NCI-H510A (cell line): Measurements from ENCODE around the gene MYOZ1.
"Not testable (repeated sequence)": the region's sequence is repeated elsewhere in the genome, so short reads cannot be mapped to it uniquely, and the experiment has no call there.

Source experiments
- DNase-seq: peaks from one replicate; lab custom pipeline; 2025; lab: John Stamatoyannopoulos, UW

Gene MYOZ1, protein sequence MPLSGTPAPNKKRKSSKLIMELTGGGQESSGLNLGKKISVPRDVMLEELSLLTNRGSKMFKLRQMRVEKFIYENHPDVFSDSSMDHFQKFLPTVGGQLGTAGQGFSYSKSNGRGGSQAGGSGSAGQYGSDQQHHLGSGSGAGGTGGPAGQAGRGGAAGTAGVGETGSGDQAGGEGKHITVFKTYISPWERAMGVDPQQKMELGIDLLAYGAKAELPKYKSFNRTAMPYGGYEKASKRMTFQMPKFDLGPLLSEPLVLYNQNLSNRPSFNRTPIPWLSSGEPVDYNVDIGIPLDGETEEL

GRCh38 chr10:73641328-73642060, at the start of gene MYOZ1:
Gene MYOZ1 (minus strand): TSS chr10:73641474. CDS start chr10:73640017, 1,457 bp downstream.
- DNase-seq: no peak

DNA sequence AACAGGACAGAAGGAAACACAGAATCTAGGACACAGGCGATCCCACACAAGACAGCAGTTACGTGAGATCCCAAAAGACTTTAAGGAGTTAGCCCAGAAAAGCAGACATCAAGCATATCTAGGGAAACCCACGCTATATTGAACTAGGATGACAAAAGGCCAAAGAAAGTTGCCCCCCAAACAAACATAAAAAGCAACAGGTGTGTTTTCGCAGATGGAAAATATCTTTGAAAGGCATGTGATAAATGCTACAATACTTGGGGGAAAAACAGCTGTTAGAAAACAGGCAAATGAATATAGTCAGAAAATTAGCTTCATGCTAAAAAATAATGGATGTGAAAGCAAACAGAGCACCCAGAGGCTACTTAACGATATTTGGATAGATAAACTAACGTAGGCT, 49.5 kb upstream of the MYOZ1 start:
- not testable (repeated sequence) for DNase-seq

- not testable (repeated sequence) for DNase-seq
Measured at GRCh38 chr10:73689596-73689995, 48.3 kb upstream of the MYOZ1 start.

- DNase-seq: not testable (repeated sequence)
Measured at GRCh38 chr10:73687641-73688040, 46.4 kb upstream of the MYOZ1 start.

DNA sequence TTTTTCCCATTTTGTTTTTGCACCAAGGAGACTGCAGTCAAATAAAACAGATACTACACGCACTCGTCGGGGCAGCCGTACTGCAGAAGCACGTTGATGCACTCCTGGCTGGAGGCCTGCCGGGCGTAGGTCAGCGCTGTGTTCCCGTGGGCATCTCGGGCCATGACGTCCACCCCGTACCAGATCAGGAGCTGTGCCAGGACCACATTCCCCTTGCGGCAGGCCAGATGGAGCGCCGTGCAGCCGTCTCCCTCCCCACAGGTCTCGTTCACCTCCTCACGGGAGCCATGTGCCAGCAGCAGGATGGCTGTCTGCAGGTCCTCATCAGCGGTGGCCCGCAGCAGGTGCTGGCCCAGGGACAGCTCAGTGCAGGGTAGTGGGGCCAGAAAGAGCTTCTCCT, 33.3 kb upstream of the MYOZ1 start:
- DNase-seq: not testable (repeated sequence)

DNA sequence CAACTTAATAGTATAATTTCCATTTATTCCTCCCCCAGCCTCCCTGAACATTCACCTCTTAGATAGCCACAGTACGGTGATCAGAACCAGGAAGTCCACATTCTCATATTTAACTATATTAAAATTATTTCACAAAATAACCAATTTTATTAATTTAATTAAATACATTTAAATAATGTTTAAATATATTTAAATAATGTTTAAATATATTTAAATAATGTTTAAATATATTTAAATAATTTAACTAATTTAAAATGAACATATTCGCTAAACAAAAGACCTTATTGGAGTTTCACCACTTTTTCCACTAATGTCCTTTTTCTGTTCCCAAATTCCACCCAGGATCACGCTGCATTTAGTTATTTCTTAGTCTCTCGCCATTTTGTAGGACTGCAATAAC, 27.1 kb upstream of the MYOZ1 start:
- DNase-seq: not testable (repeated sequence)

DNA sequence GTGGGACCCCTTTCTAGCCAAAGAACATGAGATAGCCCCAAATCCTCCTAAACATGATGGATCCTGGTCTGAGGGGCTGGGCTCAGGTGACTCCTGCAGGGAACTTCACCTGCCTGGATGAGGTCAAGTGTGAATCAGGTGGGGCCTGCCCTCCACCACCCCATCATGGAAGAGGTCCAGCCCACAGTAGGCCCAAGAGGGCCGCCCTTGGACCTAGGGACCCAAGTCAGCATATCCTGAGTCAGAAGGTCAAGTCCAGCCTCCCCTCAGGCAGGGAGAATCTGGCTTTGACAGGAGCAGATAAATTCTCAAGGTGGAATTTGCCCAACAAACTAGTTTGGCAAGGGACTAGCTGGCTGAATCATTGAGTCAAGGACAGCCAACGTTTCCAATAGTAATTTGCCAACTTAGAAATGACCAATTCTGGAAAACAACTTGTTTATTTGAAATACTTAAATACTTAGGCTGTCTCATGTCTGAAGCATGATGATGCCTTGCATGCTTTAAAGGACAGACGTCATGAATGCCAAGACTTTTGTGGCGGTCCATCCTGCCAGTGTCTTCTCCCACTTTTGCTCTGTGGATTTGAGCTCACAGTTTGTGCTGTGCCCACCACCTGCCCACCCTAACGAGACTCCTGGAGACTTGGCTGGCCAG, 25.0 kb upstream of the MYOZ1 start:
- DNase-seq: not testable (repeated sequence)

GRCh38 chr10:73665581-73665980, 24.3 kb upstream of the MYOZ1 start:
- not testable (repeated sequence) for DNase-seq

DNA sequence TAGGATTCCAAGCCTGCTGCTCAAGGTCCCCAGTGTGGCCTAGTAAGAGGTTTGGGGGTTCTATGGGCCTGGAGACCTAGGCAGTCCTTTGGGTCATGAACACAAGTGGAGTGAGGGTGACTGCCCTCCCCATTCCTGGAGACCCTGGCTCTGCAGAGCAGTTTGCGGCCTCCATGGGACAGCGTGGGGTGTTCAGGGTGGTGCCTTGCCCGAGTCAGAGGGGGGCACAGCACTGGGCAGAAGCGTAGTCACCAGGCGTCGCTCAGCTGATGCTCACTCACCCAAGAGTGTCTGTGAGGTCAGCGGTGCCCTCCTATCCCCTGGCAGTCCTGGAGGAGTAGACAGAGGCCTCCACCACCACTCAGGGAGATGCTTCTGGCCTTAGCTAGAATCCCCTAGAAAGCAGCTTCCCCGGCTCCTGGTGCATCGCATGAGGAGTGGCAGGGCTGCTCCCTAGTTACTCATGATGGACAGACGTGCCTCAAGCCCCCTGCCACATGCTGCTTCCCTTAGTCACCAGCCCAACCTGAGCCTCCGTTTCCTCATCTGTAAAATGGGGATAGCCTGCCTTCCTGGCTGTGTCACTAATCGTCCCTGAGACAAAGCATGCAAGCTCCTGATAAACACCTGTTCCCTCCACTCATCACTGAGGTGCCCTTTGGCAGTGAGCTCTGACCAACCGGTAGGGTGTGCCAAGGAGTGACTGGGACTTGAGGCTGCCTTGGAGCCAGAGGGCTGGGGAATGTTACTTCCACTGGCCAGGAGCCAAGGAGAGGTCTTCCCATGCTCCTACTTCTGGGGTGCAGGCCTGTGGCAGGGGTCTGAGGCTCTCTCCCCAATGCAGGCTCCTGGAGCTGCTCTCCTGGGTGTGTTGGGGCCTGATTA, 23.1 kb upstream of the MYOZ1 start:
- not testable (repeated sequence) for DNase-seq

DNA sequence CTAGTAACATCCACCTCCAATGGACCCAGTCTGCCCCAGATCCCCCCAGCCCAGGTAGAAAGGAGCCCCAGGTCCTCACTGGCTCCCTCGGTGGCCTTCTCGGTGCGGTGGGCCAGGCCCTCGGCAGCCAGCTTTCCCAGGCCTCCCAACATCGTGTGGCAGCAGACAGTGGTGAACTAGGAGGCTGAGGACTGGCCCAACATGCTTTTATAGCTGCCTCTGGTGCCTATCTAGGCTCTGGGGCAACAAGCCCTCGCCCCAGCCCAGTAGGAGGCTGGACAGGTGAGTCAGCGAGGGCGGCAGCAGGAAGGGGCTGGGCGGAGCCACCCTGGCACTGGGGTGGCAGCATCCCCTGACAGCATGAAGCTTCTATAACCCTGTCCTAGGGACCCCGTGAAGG, 22.3 kb upstream of the MYOZ1 start:
- DNase-seq: not testable (repeated sequence)

- DNase-seq: not testable (repeated sequence)
Measured at GRCh38 chr10:73662705-73663104, 21.4 kb upstream of the MYOZ1 start.

DNA sequence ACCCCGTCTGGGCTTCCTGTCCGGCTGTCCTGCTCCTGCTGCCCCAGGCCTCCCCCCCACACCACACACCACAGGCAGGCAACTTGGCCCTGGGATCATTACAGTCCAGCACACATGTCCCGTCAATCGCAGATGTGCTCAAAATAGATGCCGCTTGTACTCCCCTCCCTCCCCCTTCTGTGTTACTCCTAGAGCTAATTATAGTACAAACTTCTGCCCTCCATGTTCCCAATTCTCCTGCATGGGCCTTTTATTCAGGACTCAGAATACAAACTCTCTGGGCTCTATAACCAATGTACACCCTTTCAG, 14.7 kb upstream of the MYOZ1 start, which contains the start of gene SYNPO2L:
TSS of gene SYNPO2L (minus strand) at position 40 of the 309 bp plus-strand sequence. CDS start 107 bp downstream, outside the sequence.
- DNase-seq: no peak

DNA sequence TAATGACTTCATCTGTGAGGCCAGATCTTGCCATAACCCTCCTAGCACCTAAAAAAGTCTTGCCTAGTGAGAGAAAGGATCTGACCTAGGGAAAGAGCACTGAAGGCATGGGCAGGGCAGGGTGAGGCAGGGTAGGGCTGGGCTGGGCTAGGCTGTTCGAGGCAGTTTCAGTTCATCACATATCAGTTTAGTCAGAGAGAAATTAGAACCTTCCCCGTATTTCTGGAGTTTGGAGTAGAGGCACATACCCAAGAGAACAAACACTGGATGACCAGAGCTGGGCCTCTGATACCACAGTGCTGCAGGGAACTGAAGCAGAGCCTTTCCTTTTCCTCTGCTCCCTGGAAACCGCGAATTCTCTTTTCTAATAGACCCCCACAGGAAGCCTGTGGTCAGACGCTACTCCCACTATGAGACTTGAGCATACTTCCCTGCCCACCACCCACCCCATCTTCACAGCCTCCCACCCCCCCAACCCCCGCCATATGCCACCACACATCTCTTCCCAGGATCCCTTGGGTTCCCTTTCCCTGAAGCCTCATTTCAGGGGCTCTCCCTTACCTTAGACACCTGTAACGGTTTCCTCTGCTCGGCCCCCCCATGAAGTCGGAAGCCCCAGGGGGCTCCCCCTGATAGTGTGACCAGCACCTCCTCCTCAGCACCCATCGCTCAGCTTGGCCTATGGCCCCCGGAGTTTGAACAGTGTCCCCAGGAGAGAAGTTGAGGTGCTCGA, 14.1 kb upstream of the MYOZ1 start:
- no peak for DNase-seq

DNA sequence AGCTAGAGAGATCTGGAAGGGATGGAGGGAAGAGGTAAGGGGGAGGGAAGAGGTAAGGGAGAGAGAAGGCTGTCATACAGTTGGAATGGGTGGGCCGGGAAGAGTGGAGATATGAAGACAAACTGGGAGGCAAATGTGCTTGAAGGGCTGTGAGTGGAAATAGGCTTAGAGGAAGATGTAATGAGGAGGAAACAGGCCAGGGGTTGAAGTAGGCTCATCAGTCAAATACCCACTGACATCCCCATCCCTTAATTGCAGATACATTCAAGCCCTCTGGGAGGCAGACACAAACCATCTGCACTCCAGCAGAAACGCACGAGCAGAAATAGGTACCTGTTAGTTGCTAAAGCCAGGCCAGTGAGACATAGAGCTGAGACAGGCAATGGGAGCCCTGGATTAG, 12.4 kb upstream of the MYOZ1 start:
- no peak for DNase-seq

- DNase-seq: no peak
Measured at GRCh38 chr10:73653195-73653594, 11.9 kb upstream of the MYOZ1 start.

DNA sequence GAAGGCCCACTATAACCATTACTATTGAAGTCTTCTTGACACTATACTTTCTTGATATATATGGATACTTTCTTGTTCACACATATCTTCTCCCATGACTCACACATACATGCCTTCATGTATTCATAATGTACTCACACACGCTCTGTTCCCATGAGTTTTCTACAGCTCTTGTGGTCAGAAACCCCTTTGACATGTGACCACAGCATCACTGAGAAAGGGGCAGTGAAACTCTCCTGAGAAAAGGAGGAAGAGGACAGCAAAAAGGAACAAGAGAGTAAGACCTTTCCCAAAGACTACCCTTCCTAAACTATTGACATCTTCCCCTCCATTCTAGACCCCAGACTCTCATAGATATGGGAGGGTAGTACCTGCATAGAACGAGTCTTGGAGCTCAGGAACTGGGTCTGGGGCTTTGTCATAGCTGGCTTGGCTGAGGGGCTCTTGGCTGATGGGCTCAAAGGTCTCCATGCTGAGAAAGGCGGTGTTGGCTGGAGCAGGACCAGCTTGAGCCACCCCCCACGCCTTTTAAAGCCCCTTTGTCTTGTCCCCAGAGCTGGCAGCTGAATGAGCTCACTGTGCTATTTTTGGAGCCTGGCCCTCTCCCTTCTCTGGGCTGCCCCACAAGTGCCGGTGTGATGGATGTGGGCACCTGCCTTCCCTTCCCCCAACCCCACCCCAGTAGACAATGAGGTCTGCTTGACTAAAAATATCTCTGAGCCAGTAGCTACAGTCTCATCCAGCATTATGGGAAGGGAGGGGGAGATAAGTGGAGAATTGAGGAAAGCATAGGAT, 9.5 kb upstream of the MYOZ1 start:
- DNase-seq: no peak

GRCh38 chr10:73649876-73650536, 8.7 kb upstream of the MYOZ1 start:
- DNase-seq: no peak

DNA sequence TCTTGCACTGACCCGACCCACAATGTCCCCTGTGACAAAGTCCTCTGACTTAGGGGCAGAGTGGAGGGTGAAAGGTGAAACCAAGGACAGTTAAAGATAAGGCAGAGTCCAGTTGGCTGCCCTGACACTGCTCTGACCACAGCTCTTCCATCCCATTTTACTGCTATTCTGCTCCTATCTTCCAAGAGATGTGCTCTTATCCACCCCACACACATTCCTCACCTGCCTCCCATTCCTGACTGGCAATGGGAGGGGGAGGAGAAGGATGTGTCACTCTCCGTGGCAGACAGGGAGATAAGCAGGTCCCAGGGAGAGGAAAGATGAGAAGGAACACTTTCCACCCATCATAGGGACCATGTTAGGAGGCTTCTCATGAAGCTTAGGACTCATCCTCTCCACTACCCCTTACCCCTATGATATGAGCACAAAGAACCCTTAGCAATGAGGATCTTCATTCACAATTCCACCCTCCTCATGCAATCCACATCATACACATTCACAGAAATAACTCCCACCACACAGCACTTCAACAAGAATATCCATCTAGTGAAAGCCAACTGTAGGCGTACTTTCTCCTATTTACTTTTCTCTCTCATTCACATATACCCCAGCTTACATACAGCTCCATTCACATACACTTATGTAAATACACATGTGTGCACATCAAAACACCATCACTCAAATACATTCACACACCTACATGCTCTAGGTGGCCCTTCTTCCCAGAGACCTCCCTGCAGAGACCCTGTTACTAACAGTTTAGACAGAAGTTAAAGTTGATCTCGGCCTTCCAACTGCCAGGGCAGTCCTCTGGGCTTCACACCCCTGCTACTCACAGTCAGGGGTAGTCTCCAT, 7.9 kb upstream of the MYOZ1 start:
- no peak for DNase-seq
